HPDE6-E6E7 (cell line): ENCODE results near the gene HRC.
A peak's percentile ranks its signal among the peaks of the same experiment; 100 is the strongest.
"Not testable (repeated sequence)": the region's sequence is repeated elsewhere in the genome, so short reads cannot be mapped to it uniquely, and the experiment has no call there.

Source experiments
- DNase-seq: peaks from one replicate; pipeline ENCODE4 v3.0.0; 2011; ENCODE audit warnings: missing footprints; ENCODE audit errors: extremely low spot score

Gene HRC

GRCh38 chr19:49135686-49136085, 19.5 kb downstream of the HRC start:
- DNase-seq, result no peak

GRCh38 chr19:49133621-49134454, 21.4 kb downstream of the HRC start:
- DNase-seq, result peak; percentile 40

- no peak for DNase-seq
Measured at GRCh38 chr19:49132974-49133609, 22.1 kb downstream of the HRC start.

- no peak for DNase-seq
Measured at GRCh38 chr19:49130325-49130724, 24.9 kb downstream of the HRC start.

- no peak for DNase-seq
Measured at GRCh38 chr19:49129238-49129583, 26.0 kb downstream of the HRC start.

GRCh38 chr19:49128545-49129237, 26.5 kb downstream of the HRC start:
- no peak for DNase-seq

GRCh38 chr19:49127674-49128544, 27.3 kb downstream of the HRC start:
- peak; percentile 90 for DNase-seq

- DNase-seq, result not testable (repeated sequence)
Measured at GRCh38 chr19:49127225-49127624, 28.0 kb downstream of the HRC start.

GRCh38 chr19:49126575-49126974, 28.6 kb downstream of the HRC start:
- no peak for DNase-seq

- DNase-seq, result no peak
Measured at GRCh38 chr19:49125025-49125731, 30.0 kb downstream of the HRC start.

GRCh38 chr19:49123285-49123684, 31.9 kb downstream of the HRC start:
- DNase-seq, result not testable (repeated sequence)

GRCh38 chr19:49121841-49122240, 33.4 kb downstream of the HRC start:
- DNase-seq, result not testable (repeated sequence)

GRCh38 chr19:49120868-49121267, 34.3 kb downstream of the HRC start:
- no peak for DNase-seq

GRCh38 chr19:49120325-49120683, 34.9 kb downstream of the HRC start:
- DNase-seq, result no peak

GRCh38 chr19:49119411-49120324, 35.5 kb downstream of the HRC start, which contains the start of gene PPFIA3:
TSS of gene PPFIA3 (plus strand) at chr19:49119544. CDS start at chr19:49127874, 8,330 bp downstream.
- peak; percentile 47 for DNase-seq

- DNase-seq, result peak; percentile 91
Measured at GRCh38 chr19:49118565-49119410, 36.4 kb downstream of the HRC start, which contains the start of gene C19orf73. TSS of gene C19orf73 (minus strand) at chr19:49119143. CDS start at chr19:49119022, 121 bp downstream.

GRCh38 chr19:49117677-49118564, 37.3 kb downstream of the HRC start:
- DNase-seq, result no peak

GRCh38 chr19:49116544-49116943, 38.7 kb downstream of the HRC start:
- DNase-seq, result no peak
